ENCODE data around the gene THUMPD3. TPM values are rescaled to one million over a fixed set of nuclear protein-coding genes. Genes with fewer than 3 reads are reported as not detected.

THUMPD3 gene
- total RNA-seq, 4 donors from 2014 or later = 18.8 to 32.1 (median 25.8) TPM

DNA sequence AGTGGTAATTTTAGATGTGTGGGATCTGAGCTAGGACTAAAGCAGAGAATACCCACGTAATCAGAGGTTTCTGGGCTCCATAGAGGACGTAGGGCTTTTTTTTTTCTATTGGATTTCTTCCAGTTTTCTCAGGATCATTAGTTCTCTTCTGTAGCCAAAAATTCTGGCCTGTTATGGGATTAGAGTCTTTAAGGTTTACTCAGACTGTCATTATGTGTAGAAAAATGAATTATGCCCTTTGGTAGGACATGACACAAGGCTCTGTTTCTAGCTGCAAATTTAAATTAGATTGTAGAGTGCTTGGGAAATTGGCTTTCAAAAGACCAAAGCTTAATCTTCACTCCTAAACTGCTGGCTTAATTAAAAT lies 36.5 kb downstream of the THUMPD3 start:
- ATAC-seq = no peak
- H3K27me3 ChIP-seq = no peaks in the 10 kb centered on the region
- H3K36me3 ChIP-seq = no peaks in the 10 kb centered on the region
- no peak for TF ChIP-seq EP300 (IDR thresholded peaks at IDR 0.05)
- TF ChIP-seq POLR2A (IDR thresholded peaks at IDR 0.05) = no peak
- TF ChIP-seq POLR2AphosphoS5 (IDR thresholded peaks at IDR 0.05) = no peak
- TF ChIP-seq, protein P1, sequence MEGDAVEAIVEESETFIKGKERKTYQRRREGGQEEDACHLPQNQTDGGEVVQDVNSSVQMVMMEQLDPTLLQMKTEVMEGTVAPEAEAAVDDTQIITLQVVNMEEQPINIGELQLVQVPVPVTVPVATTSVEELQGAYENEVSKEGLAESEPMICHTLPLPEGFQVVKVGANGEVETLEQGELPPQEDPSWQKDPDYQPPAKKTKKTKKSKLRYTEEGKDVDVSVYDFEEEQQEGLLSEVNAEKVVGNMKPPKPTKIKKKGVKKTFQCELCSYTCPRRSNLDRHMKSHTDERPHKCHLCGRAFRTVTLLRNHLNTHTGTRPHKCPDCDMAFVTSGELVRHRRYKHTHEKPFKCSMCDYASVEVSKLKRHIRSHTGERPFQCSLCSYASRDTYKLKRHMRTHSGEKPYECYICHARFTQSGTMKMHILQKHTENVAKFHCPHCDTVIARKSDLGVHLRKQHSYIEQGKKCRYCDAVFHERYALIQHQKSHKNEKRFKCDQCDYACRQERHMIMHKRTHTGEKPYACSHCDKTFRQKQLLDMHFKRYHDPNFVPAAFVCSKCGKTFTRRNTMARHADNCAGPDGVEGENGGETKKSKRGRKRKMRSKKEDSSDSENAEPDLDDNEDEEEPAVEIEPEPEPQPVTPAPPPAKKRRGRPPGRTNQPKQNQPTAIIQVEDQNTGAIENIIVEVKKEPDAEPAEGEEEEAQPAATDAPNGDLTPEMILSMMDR (IDR thresholded peaks at IDR 0.05) = no peak
- H3K27ac ChIP-seq = peak overlapping the region; percentile 98 to 99 (median 98)
- peak overlapping the region; percentile 84 to 96 for H3K4me3 ChIP-seq
- H3K9me3 ChIP-seq = no peaks in the 10 kb centered on the region
- 0% methylated on average over 2 of the region's 2 CpGs for WGBS, 2 donors (ENCODE audit: low coverage in 1 of 2)
- H3K4me1 ChIP-seq = peaks cover 40 to 73% (median 46%) of the 10 kb centered on the region in 3 donors

DNA sequence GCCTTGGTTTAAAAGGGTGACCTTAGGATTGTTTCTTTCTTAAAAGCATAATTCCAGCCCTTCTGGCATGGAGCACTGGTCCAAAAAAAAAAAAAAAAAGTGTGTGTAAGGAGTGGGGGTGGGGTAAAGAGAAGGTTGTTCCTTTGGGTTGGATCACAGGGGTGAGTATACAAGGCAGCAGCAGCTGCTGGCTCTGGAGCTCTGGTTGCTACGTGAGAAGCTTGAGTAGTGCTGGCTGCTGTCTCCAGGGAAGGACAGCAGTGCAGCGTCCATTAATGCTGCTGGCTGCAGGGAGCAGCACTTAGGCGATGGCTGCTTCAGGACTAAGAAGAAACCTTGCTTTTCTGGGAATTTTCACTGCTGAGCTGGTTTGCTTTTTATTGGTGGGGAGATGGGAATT lies 36.9 kb downstream of the THUMPD3 start:
- no peaks in the 10 kb centered on the region for H3K36me3 ChIP-seq
- WGBS, 2 donors (ENCODE audit: low coverage in 1 of 2) = 0 to 6% methylated on average over 3 of the region's 3 CpGs
- H3K4me1 ChIP-seq = peaks cover 39 to 73% (median 46%) of the 10 kb centered on the region in 3 donors
- H3K27me3 ChIP-seq = no peaks in the 10 kb centered on the region
- TF ChIP-seq EP300 (IDR thresholded peaks at IDR 0.05) (no peak), POLR2AphosphoS5 (IDR thresholded peaks at IDR 0.05) (peak; percentile 49), POLR2A (IDR thresholded peaks at IDR 0.05) (no peak)
- TF ChIP-seq, protein P1 (IDR thresholded peaks at IDR 0.05) = peak in 1 of 4 experiments; percentile 15
- H3K9me3 ChIP-seq = no peaks in the 10 kb centered on the region
- peak overlapping the region; percentile 84 to 96 for H3K4me3 ChIP-seq
- H3K27ac ChIP-seq = peak overlapping the region; percentile 98 to 99 (median 98)
- no peak for ATAC-seq

DNA sequence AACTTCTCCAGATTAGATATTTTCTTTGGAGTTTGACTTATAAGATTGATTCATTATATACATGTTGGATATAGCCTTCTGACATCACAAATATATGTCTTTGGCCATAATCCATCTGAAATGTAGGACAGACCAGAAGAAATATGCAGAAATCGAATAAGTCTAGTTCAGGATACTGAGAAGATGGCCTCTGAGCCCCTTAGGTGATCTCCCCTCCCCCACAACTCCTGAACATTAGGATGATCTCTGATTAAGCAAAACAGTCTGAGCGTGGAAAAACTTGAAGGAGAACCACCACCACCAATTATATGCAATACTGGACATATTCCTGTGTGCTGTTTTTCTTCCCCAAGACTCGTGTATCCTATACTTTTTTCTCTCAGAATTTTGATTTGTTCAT lies 37.8 kb downstream of the THUMPD3 start:
- 6 to 12% methylated on average over 2 to 3 of the region's 3 CpGs for WGBS, 2 donors (ENCODE audit: low coverage in 1 of 2)
- ATAC-seq = no peak
- Histone ChIP-seq H3K4me3 (no peak overlapping the region), H3K4me1 (peaks cover 37 to 73% (median 44%) of the 10 kb centered on the region in 3 donors), H3K36me3 (no peaks in the 10 kb centered on the region), H3K9me3 (no peaks in the 10 kb centered on the region), H3K27me3 (no peaks in the 10 kb centered on the region), H3K27ac (peak overlapping the region in 3 of 4 donors; percentile 98 to 99 (median 99))
- TF ChIP-seq EP300 (IDR thresholded peaks at IDR 0.05) (no peak), POLR2AphosphoS5 (IDR thresholded peaks at IDR 0.05) (no peak), POLR2A (IDR thresholded peaks at IDR 0.05) (no peak)
- TF ChIP-seq, protein P1 (IDR thresholded peaks at IDR 0.05) = no peak

DNA sequence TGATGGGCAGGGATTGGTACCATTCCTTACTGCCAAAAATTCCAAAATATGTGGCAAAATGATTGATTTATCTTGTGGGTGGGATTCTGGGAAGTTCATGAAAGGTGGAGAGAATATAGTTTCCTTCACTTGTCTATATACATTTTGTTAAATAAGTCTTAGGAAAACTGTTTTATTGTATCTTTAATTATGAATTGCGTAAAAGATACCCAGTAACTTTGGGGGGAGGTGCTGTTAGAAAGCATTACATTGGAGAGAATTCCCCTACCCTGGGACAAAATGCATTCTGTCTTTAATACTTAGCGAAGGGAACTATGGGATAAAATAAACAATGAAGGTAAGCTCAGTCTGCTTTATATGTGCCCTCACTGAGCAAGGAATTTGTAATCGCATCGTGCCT lies 39.1 kb downstream of the THUMPD3 start:
- whole genome bisulfite sequencing, 2 donors (ENCODE audit: low coverage in 1 of 2) = 11 to 28% methylated on average over 4 of the region's 4 CpGs
- H3K36me3 ChIP-seq = no peaks in the 10 kb centered on the region
- TF ChIP-seq EP300 (IDR thresholded peaks at IDR 0.05) (no peak), POLR2AphosphoS5 (IDR thresholded peaks at IDR 0.05) (no peak), POLR2A (IDR thresholded peaks at IDR 0.05) (no peak)
- TF ChIP-seq, protein P1 (IDR thresholded peaks at IDR 0.05) = no peak
- H3K9me3 ChIP-seq = no peaks in the 10 kb centered on the region
- peaks cover 39 to 82% (median 46%) of the 10 kb centered on the region in 3 donors for H3K4me1 ChIP-seq
- peak overlapping the region in 1 of 2 donors; percentile 3 for H3K4me3 ChIP-seq
- H3K27me3 ChIP-seq = no peaks in the 10 kb centered on the region
- H3K27ac ChIP-seq = peak overlapping the region; percentile 36 to 99 (median 98)
- ATAC-seq = no peak

DNA sequence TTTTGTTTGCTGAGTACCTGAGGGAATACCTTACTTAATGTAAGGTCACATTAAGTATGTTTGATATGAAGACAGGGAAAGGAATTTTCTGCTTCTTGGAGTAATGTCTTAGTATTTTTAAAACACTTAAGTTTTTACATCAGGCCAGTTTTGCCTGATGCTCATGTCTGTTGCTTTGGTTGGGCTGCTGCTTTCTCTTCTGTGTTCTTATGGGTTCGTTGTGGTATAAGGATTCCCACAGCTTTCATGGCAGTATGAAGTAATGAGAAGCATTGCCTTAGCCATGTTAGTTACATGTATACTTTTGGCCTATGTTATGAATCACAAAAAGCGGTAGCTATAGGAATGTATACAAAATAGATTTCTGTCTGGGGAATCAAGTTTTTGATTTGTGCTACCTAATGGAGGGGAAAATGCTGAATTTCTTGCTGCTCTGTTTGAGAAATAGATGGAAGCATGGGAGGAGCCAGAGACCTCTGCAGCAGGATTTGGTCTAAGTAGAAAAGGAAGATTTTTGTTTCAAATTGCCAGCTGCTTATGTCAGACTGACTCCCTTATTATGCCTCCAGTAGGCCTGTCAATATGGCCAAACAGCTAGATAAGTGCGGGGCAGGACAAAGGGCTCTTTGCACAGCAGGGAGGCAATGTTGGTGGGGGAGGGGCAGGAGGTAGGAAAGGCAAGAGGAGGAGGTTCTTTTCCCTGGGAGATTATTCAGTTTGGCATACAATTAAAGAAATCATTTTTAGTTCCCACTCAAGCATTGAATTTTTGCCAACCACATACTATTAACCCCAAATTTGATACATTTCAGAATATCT lies 39.8 kb downstream of the THUMPD3 start:
- ATAC-seq = no peak
- no peaks in the 10 kb centered on the region for H3K9me3 ChIP-seq
- H3K27me3 ChIP-seq = no peaks in the 10 kb centered on the region
- peak overlapping the region in 1 of 2 donors; percentile 3 for H3K4me3 ChIP-seq
- H3K4me1 ChIP-seq = peaks cover 42 to 88% (median 46%) of the 10 kb centered on the region in 3 donors
- no peaks in the 10 kb centered on the region for H3K36me3 ChIP-seq
- peak overlapping the region; percentile 43 to 99 (median 98) for H3K27ac ChIP-seq
- 14 to 18% methylated on average over 3 of the region's 3 CpGs for WGBS, 2 donors (ENCODE audit: low coverage in 1 of 2)
- TF ChIP-seq, protein P1 (IDR thresholded peaks at IDR 0.05) = no peak
- TF ChIP-seq POLR2AphosphoS5 (IDR thresholded peaks at IDR 0.05) (no peak), POLR2A (IDR thresholded peaks at IDR 0.05) (no peak), EP300 (IDR thresholded peaks at IDR 0.05) (no peak)
